ENCODE results near the gene RBM4B.

DNA sequence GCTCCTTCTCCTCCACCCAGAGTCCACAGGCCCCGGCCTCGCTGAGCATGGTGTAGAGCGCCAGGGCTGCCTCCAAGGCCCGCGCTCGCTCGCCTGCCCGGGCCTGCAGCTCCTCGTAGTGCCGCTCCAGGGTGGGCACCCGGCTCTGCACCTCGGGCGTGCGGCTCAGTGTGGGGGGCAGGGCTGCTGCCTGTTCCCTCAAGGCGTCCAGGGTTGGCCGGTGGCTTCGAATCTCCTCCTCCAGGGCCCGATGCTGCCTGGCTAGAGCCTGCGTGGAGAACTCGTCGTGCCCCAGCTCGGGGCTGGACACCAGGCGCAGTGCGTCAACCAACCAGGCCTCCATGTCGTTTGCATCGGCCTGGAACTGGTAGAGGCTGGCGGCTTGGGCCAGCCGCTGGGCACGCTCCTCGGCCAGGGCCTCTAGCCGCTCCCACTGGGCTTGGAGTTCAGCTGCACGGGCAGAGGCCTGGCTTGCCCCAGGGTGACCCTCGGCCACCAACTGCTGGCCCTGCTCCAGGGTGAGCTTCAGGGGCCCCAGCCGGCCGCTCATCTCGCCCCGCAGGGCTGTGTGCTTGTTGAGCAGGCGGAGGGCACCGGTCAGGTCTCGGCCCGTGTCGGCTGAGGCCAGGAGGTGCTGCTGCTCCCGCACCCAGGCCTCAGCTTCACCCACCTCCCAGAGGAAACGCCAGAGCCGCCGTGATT, 27.1 kb upstream of the RBM4B start:
- no peak for TF ChIP-seq POLR2A (IDR thresholded peaks at IDR 0.05)
- TF ChIP-seq, protein P1, sequence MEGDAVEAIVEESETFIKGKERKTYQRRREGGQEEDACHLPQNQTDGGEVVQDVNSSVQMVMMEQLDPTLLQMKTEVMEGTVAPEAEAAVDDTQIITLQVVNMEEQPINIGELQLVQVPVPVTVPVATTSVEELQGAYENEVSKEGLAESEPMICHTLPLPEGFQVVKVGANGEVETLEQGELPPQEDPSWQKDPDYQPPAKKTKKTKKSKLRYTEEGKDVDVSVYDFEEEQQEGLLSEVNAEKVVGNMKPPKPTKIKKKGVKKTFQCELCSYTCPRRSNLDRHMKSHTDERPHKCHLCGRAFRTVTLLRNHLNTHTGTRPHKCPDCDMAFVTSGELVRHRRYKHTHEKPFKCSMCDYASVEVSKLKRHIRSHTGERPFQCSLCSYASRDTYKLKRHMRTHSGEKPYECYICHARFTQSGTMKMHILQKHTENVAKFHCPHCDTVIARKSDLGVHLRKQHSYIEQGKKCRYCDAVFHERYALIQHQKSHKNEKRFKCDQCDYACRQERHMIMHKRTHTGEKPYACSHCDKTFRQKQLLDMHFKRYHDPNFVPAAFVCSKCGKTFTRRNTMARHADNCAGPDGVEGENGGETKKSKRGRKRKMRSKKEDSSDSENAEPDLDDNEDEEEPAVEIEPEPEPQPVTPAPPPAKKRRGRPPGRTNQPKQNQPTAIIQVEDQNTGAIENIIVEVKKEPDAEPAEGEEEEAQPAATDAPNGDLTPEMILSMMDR (IDR thresholded peaks at IDR 0.05): no peak
